Stromal cell of bone marrow (primary cell): ENCODE data around the gene LYSET.
"Not testable (repeated sequence)": the region's sequence is repeated elsewhere in the genome, so short reads cannot be mapped to it uniquely, and the experiment has no call there.

Experiments
- DNase-seq: peaks from one replicate; pipeline ENCODE4 v3.0.0-alpha.2; 2012; ENCODE audit warnings: low read depth

Gene LYSET

DNA sequence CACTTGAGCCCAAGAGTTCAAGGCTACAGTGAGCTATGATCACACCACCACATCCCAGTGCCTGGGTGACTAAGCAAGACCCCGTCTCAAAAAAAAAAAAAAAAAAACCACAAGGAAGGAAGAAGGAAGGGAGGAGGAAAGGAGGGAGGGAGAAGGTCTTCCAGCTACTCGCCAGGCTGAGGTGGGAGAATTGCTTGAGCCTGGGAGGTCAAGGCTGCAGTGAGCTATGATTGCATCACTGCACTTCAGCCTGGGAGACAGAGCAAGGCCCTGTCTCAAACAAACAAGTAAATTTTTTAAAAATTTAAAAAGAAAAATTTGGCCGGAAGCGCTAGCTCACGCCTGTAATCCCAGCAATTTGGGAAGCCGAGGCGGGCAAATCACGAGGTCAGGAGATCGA lies 16.5 kb upstream of the LYSET start:
- DNase-seq, result not testable (repeated sequence)

DNA sequence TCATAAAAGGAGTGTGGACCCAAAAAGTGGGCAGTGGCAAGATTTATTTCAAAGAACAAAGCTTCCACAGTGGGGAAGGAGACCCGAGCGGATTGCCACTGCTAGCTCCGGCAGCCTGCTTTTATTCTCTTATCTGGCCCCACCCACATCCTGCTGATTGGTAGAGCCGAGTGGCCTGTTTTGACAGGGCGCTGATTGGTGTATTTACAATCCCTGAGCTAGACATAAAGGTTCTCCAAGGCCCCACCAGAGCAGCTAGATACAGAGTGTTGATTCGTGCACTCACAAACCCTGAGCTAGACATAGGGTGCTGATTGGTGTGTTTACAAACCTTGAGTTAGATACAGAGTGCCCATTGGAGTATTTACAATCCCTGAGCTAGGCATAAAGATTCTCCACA lies 15.5 kb upstream of the LYSET start:
- not testable (repeated sequence) for DNase-seq

DNA sequence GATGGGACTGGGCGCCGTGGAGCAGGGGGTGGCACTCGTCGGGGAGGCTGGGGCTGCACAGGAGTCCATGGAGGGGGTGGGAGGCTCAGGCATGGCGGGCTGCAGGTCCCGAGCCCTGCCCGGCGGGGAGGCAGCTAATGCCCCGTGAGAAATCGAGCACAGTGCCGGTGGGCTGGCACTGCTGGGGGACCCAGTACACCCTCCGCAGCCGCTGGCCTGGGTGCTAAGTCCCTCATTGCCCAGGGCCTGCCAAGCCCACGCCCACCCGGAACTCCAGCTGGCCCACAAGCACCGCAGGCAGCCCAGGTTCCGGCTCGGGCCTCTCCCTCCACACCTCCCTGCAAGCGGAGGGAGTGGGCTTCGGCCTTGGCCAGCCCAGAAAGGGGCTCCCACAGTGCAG lies 15.0 kb upstream of the LYSET start:
- DNase-seq, result not testable (repeated sequence)

DNA sequence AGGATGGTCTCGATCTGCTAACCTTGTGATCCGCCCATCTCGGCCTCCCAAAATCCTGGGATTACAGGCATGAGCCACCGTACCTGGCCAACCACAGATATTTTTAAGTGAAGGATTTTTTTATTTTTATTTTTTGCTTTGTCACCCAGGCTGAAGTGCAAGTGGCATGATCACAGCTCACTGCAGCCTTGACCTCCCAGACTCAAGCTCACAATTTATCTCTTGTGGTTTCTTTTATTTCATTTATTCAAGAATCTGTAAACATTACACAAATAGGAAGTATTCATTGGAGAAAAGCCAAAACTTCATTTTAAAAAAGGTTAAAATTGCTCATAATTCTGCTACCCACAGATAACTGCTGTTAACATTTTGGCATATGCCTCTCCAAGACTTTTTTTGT lies 13.7 kb upstream of the LYSET start:
- no peak for DNase-seq

DNA sequence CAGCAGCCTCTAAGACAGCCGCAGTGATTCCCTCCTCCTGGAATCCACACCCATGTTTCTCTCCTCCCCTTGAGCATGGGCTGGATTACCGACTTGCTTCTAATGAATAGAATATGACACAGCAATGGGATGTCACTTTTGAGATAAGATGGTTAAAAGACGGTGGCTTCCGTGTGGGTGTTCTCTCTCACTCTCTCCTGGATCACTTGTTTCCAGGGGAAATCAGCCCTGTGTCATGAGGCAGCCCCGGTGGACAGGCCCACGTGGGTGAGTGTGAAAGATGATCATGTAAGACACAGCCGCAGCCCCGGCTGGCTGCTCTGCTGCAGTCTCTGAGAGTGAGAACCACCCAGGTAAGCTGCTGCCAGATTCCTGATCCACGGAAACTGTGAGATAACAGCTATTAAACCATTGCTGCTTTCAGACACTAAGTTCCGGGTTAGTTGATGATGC lies 11.1 kb upstream of the LYSET start:
- no peak for DNase-seq

DNA sequence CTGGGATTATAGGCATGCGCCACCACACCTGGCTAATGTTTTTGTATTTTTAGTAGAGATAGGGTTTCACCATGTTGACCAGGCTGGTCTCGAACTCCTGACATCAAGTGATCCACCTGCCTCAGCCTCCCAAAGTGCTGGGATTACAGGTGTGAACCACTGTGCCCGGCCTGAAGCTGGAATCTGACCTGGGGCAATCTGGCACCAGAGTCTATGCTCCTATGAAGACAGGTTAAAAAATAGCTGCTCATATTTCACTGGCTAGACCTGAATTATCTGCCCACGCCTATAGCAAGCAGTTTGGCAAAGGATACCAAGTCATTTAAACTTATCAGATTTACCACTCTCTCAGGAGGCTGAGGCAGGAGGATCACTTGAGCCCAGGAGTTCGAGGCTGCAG lies 10.4 kb upstream of the LYSET start:
- not testable (repeated sequence) for DNase-seq

DNA sequence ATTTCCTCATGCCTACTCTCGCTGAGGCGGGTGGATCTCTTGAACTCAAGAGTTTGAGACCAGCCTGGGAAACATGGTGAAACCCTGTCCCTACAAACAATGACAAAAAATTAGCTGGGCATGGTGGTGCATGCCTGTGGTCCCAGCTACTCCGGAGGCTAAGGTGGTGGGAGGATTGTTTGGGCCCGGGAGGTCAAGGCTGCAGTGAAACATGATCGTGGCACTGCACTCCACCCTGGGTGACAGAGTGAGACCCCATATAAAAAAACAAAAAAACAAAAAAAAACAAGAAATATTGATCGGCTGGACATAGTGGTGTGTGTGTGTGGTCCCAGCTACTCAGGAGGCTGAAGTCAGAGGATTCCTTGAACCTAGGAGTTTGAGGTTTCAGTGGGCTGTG lies 9.6 kb upstream of the LYSET start:
- no peak for DNase-seq

DNA sequence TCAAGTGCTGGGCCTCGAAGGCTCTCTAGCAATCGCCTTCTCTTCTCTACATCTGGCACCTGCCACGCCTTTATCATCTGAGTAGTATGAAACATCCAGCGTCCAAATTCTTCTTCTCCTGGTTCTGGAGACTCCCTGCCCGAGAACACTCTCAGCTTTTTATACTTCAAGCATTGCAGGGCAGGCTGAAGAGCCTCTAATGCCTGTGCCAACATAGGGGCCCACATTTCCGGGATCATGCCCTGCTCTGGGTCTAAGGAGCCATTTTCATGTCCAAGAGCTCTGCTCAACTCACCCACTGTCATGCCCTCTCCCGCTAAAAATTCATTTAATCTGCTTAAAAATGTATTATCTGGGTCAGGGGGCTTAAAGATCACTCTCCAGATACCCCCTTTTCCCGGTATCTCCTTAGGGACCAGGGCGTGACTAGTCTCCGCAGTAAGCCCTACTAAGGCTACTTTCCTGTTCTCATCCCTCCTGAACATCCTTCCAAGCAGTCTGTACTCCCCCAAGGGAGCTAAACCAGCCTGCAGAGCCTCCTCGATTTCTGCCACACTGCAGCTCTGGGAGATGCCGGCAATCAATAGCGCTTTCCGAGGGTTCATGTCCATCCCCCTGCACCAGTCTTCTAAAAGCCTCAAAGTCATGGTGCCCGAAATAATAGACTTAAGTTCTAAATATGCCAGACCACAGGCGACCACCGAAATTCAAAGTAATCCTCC lies 1.4 kb upstream of the LYSET start:
- no peak for DNase-seq

DNA sequence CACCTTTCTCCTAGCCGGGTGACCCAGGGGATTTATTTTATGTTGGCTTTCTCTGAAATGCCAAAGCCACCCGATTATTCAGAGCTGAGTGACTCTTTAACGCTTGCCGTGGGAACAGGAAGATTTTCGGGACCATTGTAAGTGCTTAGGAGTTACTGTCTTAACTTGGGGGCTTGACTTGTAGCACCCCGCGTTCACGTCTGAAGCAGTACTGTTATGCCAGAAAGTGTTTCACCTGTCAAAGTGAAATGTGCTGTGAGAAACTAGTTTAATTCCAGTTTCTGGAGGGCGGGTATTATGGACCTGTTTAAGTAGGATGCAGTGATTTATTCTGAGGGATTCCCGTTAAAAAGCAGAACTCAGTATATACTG lies 218 bp downstream of the LYSET start:
- DNase-seq, result no peak

DNA sequence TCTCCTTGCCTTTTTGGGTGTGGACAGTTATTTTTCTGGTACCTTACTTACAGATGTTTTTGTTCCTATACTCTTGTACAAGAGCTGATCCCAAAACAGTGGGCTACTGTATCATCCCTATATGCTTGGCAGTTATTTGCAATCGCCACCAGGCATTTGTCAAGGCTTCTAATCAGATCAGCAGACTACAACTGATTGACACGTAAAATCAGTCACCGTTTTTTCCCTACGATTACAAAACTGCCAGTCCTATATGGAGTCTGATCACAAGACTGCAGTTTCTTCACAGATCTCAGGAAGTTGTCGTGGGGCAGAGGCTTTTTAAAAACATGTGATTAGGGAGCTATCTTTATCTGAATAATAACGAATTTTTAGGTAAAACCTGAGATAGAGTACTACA lies 1.3 kb downstream of the LYSET start:
- no peak for DNase-seq

DNA sequence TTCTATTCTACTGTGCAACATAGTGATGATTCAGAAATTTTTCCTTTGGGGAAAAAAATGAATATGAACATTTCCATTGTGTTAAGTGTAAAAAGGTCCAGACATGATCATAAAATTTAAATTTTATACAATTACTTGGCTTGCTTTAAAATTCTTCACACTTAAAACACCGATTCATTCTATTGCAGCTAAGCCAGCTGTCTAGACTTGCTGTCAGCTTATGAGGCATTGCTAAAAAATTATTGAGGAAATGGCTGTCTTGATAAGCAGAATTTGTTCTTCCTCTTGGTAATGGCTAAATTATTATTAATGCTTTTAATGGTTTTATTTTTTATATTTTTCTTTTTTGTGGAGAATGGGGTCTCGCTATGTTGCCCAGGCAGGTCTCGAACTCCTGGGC lies 1.8 kb downstream of the LYSET start:
- no peak for DNase-seq

DNA sequence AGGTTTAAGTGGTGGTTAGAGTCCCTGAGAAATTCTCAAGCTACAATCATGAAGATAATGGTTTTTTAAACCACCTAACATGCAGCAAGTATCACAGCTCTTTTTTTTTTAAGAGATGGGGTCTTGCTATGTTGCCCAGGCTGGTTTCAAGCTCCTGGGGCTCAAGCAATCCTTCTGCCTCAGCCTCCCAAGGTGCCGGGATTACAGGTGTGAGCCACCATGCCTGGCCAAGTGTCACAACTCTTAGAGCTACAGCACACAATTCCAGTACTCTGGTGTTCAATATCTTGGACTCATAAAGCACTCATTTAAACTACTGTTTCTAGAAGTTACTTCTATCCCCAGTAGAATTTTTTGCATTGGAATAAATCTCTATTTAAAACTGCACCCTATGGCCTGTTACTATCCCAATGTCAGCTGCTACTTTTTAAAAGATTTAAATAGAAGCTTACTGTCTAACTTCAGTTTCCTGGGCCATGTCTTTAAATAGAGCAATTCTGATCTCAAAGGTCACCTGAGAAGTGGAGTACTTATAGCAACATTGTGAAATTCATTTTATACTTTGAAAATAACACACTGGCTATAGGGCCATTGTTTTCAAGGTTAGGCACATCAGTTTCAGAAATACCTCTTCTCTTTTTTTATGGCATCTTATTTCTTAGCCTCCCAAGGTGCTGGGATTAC lies 10.3 kb downstream of the LYSET start:
- DNase-seq, result no peak

DNA sequence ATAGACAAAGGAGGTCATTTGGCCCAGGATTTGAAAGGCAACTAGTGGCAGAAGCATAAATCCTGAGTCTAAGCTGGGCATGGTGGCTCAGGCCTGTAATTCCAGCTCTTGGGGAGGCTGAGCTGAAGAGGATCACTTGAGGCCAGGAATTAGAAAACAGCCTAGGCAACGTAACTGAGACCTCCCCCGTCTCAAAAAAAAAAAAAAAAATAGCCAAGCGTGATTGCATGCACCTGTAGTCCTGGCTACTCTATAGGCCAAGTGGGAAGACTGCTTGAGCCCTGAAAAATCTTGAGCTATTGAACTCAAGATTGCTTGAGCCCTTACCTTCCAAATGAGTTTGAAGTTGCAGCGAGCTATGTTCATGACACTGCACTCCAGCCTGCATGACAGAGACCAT lies 13.9 kb downstream of the LYSET start:
- DNase-seq, result no peak

DNA sequence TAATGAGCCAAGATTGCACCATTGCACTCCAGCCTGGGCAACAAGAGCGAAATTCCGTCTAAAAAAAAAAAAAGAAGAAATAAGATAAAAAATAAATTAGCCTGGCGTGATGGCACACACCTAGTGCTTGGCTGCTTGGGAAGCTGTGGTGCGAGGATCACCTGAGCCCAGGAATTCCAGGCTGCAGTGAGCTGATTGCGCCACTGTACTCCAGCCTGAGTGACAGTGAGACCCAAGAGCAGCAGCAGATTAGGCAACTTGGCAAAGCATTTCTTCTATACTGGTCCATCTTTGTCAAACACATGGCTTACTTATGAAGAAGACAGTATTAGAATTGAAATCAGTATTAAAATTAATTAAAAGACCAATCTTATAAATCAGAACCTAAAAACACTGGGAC lies 15.4 kb downstream of the LYSET start:
- DNase-seq, result no peak

DNA sequence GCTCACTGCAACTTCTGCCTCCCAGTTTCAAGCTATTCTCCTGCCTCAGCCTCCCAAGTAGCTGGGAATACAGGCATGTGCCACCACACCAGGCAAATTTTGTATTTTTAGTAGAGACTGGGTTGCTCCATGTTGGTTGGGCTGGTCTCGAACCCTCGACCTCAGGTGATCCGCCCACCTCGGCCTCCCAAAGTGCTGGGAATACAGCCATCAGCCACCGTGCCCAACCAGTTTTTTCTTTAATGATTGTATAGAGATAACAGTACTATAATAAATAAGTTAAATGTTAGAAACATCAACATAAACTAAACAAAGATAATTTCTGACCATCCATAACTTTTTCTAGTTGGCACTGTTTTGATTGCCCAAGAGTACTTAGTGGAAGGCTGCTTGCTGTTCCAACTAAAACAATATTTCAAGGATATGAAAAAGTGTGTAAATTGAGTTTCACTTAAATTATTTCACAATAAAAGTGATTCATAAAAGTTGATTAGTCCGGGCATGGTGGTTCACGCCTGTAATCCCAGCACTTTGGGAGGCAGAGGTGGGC lies 16.1 kb downstream of the LYSET start:
- DNase-seq, result no peak

DNA sequence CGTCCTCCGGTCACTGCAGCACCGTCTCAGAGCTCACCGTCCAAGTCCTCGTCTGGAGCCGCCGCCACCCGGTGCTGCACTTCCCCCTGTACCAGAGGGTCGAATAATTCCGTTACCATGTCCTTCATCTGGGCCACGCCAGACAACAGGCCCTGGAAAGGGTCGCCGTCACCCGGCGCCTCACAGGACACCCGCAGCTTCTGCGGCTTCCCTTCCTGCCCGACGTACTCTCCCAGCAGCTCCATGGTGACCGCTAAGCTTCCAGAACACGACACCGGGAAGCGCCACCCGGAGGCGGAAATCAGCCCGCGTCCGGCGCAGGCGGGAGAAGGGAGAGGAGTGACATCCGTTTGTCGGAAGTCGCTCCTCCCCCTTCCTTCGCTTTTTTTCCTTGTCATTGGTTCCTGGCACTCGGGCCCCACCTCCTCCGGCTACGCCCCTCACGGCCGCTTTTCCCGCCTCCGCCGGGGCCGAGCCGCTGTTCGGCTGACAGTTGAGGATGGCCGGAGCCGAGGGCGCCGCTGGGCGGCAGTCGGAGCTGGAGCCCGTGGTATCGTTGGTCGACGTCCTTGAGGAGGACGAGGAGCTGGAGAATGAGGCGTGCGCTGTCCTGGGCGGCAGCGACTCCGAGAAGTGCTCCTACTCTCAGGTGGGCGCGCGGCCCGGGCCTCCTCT lies 21.8 kb downstream of the LYSET start, which contains the start of the genes GON7 and UBR7:
Gene GON7 (minus strand): TSS at position 273 of the 675 bp plus-strand sequence. CDS start 28 bp downstream, at position 245.
Gene UBR7 (plus strand): TSS at position 464 of the 675 bp plus-strand sequence. CDS start 36 bp downstream, at position 500.
- peak; percentile 97 for DNase-seq

DNA sequence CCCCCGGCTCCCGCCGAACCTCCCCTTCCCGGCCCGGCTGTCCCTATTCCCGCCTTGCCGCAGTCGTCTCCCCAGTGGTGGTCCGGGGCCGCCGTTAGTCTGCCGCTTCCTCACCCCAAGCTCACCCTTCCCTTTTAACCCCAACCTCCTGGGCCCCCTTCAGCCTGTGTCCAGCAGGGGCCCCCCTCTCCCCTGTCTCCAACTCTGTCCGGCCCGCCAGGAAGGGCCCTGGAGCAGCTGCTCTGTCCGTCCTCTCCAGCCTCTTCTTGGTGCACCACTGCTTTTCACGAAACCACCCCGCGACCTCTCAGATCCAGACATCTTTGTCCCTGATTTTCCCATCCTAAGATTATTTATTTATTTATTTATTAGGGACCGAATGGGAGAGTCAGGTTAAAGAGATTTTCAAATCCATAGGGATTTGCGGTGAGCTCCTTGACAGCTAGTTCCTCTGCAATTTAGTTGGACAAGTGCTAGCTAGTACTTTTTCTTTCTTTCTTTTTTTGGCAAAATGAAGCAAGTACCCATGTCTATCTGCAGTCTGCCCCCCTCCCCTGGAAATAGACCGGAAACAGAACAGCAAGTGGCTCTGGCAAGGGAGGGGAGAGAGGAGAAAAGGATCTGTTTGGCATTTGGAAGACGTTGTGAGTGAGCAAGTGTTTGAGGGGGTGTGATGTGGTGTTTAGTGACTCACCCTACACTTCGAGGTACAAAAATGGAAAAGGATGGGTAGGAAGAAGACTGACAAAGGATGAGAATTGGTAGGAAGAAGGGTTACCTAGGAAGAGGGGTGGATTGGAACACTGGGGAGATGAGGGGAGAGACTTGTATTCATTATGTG lies 22.6 kb downstream of the LYSET start:
- no peak for DNase-seq

DNA sequence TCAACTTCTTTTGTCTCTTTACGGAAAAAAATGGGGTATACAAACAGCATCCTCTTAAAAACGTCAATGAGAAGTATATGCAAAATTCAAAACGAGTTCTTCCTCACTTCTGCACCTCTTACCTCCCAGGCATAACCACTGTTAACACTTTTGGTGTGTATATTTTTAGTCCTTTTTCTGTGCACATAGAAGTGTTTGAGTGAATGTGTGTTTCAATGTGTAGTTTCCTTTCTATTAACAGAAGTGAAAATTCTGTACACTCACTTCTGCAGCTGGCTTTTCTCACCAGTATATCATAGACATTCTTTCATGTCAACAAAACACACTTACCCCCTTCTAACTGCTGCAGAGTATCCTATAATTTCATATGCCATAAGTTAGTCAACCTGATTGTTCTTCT lies 27.3 kb downstream of the LYSET start:
- DNase-seq, result no peak

DNA sequence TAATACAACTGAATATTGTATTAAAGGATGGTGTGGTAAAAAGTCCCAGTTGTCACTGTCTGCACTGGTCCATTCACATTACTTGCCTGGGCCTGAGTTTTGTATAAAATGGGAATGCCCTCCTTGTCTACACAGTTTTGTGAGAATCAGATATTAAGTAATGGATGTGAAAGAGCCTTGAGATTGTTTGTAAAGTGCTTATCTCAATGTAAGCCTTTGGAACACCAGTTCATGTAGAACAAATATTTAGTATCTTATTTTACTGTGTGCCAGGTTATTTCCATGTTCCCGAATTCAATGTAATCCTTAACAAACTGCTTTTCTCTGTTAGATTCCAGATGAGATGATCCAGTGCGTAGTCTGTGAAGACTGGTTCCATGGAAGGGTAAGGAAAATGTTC lies 29.5 kb downstream of the LYSET start:
- no peak for DNase-seq

DNA sequence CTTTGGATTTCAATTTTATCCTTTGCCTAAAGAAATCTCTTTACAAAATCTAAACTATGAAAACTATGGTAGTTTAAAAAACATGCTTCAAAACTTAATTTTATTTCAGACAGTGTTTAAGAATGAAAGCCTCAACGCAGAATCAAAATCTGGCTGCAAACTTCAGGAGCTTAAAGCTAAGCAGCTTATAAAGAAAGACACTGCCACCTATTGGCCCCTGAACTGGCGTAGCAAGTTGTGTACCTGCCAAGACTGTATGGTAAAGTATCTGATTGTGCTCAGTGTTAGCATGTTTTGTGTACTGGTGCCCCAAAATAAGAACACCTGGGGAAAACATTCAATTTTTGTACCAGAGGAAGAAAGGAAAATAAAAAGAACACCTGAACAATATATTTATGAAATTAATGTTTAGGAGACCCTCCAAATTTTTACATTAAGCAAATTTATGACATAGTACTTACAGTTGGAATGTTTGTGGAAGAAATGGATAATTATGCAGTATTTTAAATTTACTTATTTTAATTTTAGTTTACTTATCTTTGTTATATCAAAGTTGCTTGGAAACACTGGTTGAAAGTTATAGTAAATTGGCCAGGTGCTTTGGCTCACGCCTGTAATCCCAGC lies 34.1 kb downstream of the LYSET start:
- no peak for DNase-seq

DNA sequence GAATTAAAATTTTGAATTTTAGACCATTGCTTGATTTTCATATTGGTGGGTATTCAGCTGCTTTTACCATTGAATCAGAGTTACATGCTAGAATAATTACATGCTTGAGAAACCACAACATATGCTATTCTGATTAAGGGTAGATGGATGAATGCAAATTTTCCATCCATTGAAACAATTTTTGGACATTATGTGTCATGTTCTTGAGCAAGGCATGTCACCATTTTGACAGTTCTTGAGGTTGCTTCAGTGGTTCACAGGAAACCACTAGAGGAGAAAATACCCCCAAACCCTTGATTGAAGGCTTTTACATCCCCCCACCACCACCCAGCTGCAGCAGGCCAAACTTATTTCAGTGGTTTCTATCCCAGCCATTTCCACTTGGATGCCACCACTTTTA lies 35.4 kb downstream of the LYSET start:
- DNase-seq, result no peak
